H1 (cell line): ENCODE measurements around the gene FOXS1. TPM values are rescaled to one million over a fixed set of nuclear protein-coding genes. Genes with fewer than 3 reads are reported as not detected.

Experiments
- CTCF ChIA-PET: fragments of 300-600 bp; sonication (Branson Sonifier 250); formaldehyde crosslinking; loops from one replicate; lab custom pipeline; 2021; ENCODE audit not compliant: partially characterized antibody; lab: Charles Lee
- POLR2A ChIA-PET: fragments of 300-600 bp; sonication (Branson Sonifier 250); formaldehyde crosslinking; loops from one replicate; lab custom pipeline; 2021; ENCODE audit warnings: inconsistent platforms; ENCODE audit not compliant: partially characterized antibody; lab: Charles Lee
- DNase-seq, 2 experiments: peaks; one replicate each; pipeline versions ENCODE4 v3.0.0 to v3.0.0-alpha.2; 2010 to 2022; ENCODE audit warnings: low spot score in 2 of 2, low read depth in 1 of 2, mixed read lengths in 1 of 2
- FAIRE-seq: peaks from 2 replicates; lab custom pipeline; 2011; peaks lifted over from hg19 to GRCh38; lab: Jason Lieb, UNC
- H2AFZ ChIP-seq: 2 replicates; pipeline ENCODE4 v1.8.1; 2012; ENCODE audit warnings: low read length, inconsistent platforms
- H2AK5ac ChIP-seq: 2 replicates; pipeline ENCODE4 v1.6.1; 2013; ENCODE audit warnings: low read depth, low read length
- H2BK120ac ChIP-seq: replicated peaks from 2 replicates; pipeline ENCODE3; 2013; ENCODE audit warnings: low read depth, low read length, inconsistent platforms
- H2BK12ac ChIP-seq: 2 replicates; pipeline ENCODE4 v1.6.1; 2013; ENCODE audit warnings: low read depth, low read length
- H2BK15ac ChIP-seq: 2 replicates; pipeline ENCODE4 v1.6.1; 2013; ENCODE audit warnings: low read length
- H2BK20ac ChIP-seq: 2 replicates; pipeline ENCODE4 v1.6.1; 2013; ENCODE audit warnings: low read length
- H2BK5ac ChIP-seq: 2 replicates; pipeline ENCODE4 v1.6.1; 2013; ENCODE audit warnings: low read depth, low read length
- H3K14ac ChIP-seq: 2 replicates; pipeline ENCODE4 v1.6.1; 2013; ENCODE audit warnings: inconsistent platforms; ENCODE audit not compliant: insufficient read length
- H3K18ac ChIP-seq: 2 replicates; pipeline ENCODE4 v1.6.1; 2013; ENCODE audit warnings: low read length; ENCODE audit errors: extremely low read depth
- H3K23ac ChIP-seq: 2 replicates; pipeline ENCODE4 v1.6.1; 2013; ENCODE audit warnings: inconsistent platforms; ENCODE audit not compliant: insufficient read length
- H3K23me2 ChIP-seq: 2 replicates; pipeline ENCODE4 v1.6.1; 2013; ENCODE audit warnings: low read depth, low read length
- H3K27ac ChIP-seq: 2 replicates; pipeline ENCODE4 v1.6.1; 2011; ENCODE audit warnings: low read depth, low read length, inconsistent platforms
- H3K27me3 ChIP-seq, 4 experiments: replicated peaks in 1 of 4; 1 replicate in 1 of 4; 2 replicates in 3 of 4; pipeline versions ENCODE4 v1.6.1 to v1.8.1; 2011 to 2013; ENCODE audit warnings: low read length in 3 of 4, mild to moderate bottlenecking in 3 of 4, inconsistent platforms in 2 of 4, mixed read lengths in 2 of 4, moderate library complexity in 1 of 4; ENCODE audit not compliant: control insufficient read depth in 3 of 4, insufficient read depth in 3 of 4; ENCODE audit errors: extremely low read depth in 1 of 4
- H3K36me3 ChIP-seq, 4 experiments: 2 replicates each; pipeline versions ENCODE4 v1.6.1 to v1.8.1; 2011 to 2013; ENCODE audit warnings: mild to moderate bottlenecking in 4 of 4, low read length in 3 of 4, moderate library complexity in 2 of 4, control low read depth in 1 of 4, inconsistent platforms in 1 of 4; ENCODE audit not compliant: insufficient read depth in 4 of 4, control insufficient read depth in 2 of 4
- H3K4ac ChIP-seq: replicated peaks from 2 replicates; pipeline ENCODE3; 2013; ENCODE audit warnings: low read length, low read depth, mixed read lengths, inconsistent platforms; ENCODE audit not compliant: insufficient read length
- H3K4me1 ChIP-seq, 4 experiments: replicated peaks in 1 of 4; 1 replicate in 1 of 4; 2 replicates in 3 of 4; pipeline versions ENCODE4 v1.6.1 to v1.8.1; 2011 to 2013; ENCODE audit warnings: low read length in 3 of 4, inconsistent platforms in 2 of 4, mixed read lengths in 1 of 4; ENCODE audit not compliant: insufficient read depth in 4 of 4, control insufficient read depth in 3 of 4
- H3K4me2 ChIP-seq, 2 experiments: 2 replicates each; pipeline versions ENCODE4 v1.6.1 to v1.8.1; 2011 to 2013; ENCODE audit warnings: low read depth in 2 of 2, low read length in 2 of 2, control low read depth in 1 of 2, inconsistent platforms in 1 of 2, mild to moderate bottlenecking in 1 of 2; ENCODE audit not compliant: insufficient read depth in 1 of 2
- H3K4me3 ChIP-seq, 4 experiments: fragments of 200-600, 300-600 bp in 1 of 4; sonication (generic), shearing (Covaris generic), sonication (Bioruptor Twin) in 1 of 4; 2 replicates each; pipeline versions ENCODE4 v1.5.1 to v1.8.1; 2011 to 2016; ENCODE audit warnings: low read length in 4 of 4, low read depth in 3 of 4, control low read depth in 2 of 4, inconsistent platforms in 2 of 4, mild to moderate bottlenecking in 2 of 4, mixed read lengths in 1 of 4, moderate library complexity in 1 of 4; ENCODE audit not compliant: insufficient read depth in 2 of 4; ENCODE audit errors: extremely low read depth in 1 of 4
- H3K56ac ChIP-seq: replicated peaks from 2 replicates; pipeline ENCODE3; 2013; ENCODE audit warnings: low read depth, mild to moderate bottlenecking, mixed read lengths, low read length, inconsistent platforms; ENCODE audit not compliant: insufficient read length
- H3K79me1 ChIP-seq: 2 replicates; pipeline ENCODE4 v1.6.1; 2013; ENCODE audit warnings: low read depth, low read length, control low read depth
- H3K79me2 ChIP-seq, 2 experiments: 2 replicates each; pipeline versions ENCODE4 v1.6.1 to v1.8.1; 2012 to 2013; ENCODE audit warnings: low read length in 2 of 2, mild to moderate bottlenecking in 2 of 2, inconsistent platforms in 1 of 2; ENCODE audit not compliant: insufficient read depth in 2 of 2, control insufficient read depth in 1 of 2
- H3K9ac ChIP-seq, 4 experiments: replicated peaks in 1 of 4; 1 replicate in 1 of 4; 2 replicates in 3 of 4; pipeline versions ENCODE4 v1.6.1 to v1.8.1; 2011 to 2013; ENCODE audit warnings: low read depth in 3 of 4, low read length in 3 of 4, control low read depth in 2 of 4, mild to moderate bottlenecking in 2 of 4, moderate library complexity in 2 of 4, inconsistent platforms in 1 of 4; ENCODE audit errors: extremely low read depth in 1 of 4
- H3K9me3 ChIP-seq, 2 experiments: 2 replicates each; pipeline versions ENCODE4 v1.6.1 to v1.8.1; 2012 to 2013; ENCODE audit warnings: mild to moderate bottlenecking in 2 of 2, moderate library complexity in 2 of 2, control low read depth in 1 of 2, inconsistent platforms in 1 of 2, low read depth in 1 of 2, low read length in 1 of 2, mixed read lengths in 1 of 2; ENCODE audit not compliant: insufficient read depth in 2 of 2
- H4K20me1 ChIP-seq, 2 experiments: replicated peaks in 1 of 2; 2 replicates each; pipeline versions ENCODE3 to v1.8.1; 2011 to 2013; ENCODE audit warnings: inconsistent platforms in 2 of 2, low read length in 2 of 2, mild to moderate bottlenecking in 1 of 2; ENCODE audit not compliant: insufficient read depth in 2 of 2, control insufficient read depth in 1 of 2
- H4K5ac ChIP-seq: 2 replicates; pipeline ENCODE4 v1.6.1; 2013; ENCODE audit warnings: low read length, low read depth, mixed read lengths, inconsistent platforms; ENCODE audit not compliant: insufficient read length
- H4K8ac ChIP-seq: 2 replicates; pipeline ENCODE4 v1.8.0; 2013; ENCODE audit warnings: mild to moderate bottlenecking, moderate library complexity, low read length, inconsistent platforms; ENCODE audit not compliant: insufficient read depth; ENCODE audit errors: extremely low read depth
- H4K91ac ChIP-seq: replicated peaks from 2 replicates; pipeline ENCODE3; 2013; ENCODE audit warnings: low read length, mixed read lengths, inconsistent platforms; ENCODE audit not compliant: insufficient read length
- SP1 ChIP-seq: IDR thresholded peaks from 2 replicates; pipeline ENCODE4 v1.6.1; 2011; ENCODE audit warnings: low read depth, low read length
- WGBS, 2 experiments: shearing (Covaris generic) in 1 of 2; methylation state at CpG; one replicate each; pipeline versions ENCODE4 v1.1.6 to v1.1.7; 2013 to 2015; ENCODE audit warnings: low lambda C conversion rate in 2 of 2, mixed read lengths in 2 of 2, inconsistent platforms in 1 of 2, low coverage in 1 of 2, missing lambda C conversion rate in 1 of 2; ENCODE audit not compliant: insufficient replicate concordance in 2 of 2, insufficient coverage in 1 of 2, insufficient read length in 1 of 2; ENCODE audit errors: extremely low coverage in 1 of 2, missing lambda C conversion rate in 1 of 2; 5-methylcytosine and 5-hydroxymethylcytosine counted together
- polyA plus RNA-seq, 7 experiments: library from polyadenylated mRNA; depleted of rRNA in 3 of 7; stranded (reverse) in 5 of 7; unstranded in 2 of 7; fragments of >200 nt in 5 of 7; fragments of 200-250 nt in 2 of 7; gene quantifications; 1 replicate in 5 of 7; 2 replicates in 1 of 7; 4 replicates in 1 of 7; pipeline versions ENCODE4 v1.2.1 to v1.2.3, GENCODE V29; 2011 to 2013; ENCODE audit warnings: missing spikeins in 2 of 7, mixed read lengths in 2 of 7
- total RNA-seq: library from RNA; stranded (reverse); fragmentation: NEBNext Ultra II Directional; extraction: Animal tissue kit (Norgen Biotek cat#: 25700); gene quantifications from 2 replicates; pipeline ENCODE4 v1.2.1, GENCODE V29; 2021

The FOXS1 gene
- total and polyA plus RNA-seq, 2 of the 8 experiments (the other 6 are each of a cell fraction or from before 2014, with no cell fraction given) = 0.45 TPM; not detected in 1

DNA sequence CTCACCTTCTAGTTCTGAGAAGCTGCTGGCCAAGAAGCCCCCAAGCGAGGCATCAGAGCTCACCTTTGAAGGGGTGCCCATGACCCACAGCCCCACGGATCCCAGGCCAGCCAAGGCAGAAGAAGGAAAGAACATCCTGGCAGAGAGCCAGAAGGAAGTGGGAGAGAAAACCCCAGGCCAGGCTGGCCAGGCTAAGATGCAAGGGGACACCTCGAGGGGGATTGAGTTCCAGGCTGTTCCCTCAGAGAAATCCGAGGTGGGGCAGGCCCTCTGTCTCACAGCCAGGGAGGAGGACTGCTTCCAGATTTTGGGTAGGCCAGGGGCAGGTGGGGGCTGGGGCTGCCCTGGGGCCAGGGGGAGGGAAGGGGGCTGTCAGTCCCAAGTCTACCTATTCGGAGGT lies 24.0 kb downstream of the FOXS1 start:
- 87% methylated on average over 5 of the region's 5 CpGs; no CpG with 5 or more reads in 1 of the 2 experiments for WGBS, 2 experiments
- POLR2A ChIA-PET = no interaction called here
- no peak overlapping the region for H3K56ac ChIP-seq
- no peak overlapping the region for H4K8ac ChIP-seq
- H3K36me3 ChIP-seq = no peaks in the 10 kb centered on the region
- no peak overlapping the region for H4K91ac ChIP-seq
- no peak overlapping the region for H2AFZ ChIP-seq
- H2BK15ac ChIP-seq = no peak overlapping the region
- no peak overlapping the region for H3K4me3 ChIP-seq
- H3K27ac ChIP-seq = no peak overlapping the region
- CTCF ChIA-PET = interaction anchor here (1.0 kb wide), 1 partner anchor 275 kb away, joined by 4 read pairs; no protein-coding TSS in a partner anchor
- no peak overlapping the region for H2BK12ac ChIP-seq
- no peak overlapping the region for H3K23ac ChIP-seq
- H3K23me2 ChIP-seq = no peaks in the 10 kb centered on the region
- H3K4me1 ChIP-seq = peaks cover 0 to 8% (median 2%) of the 10 kb centered on the region in 4 experiments; a peak in 4 of 7 replicates
- no peak overlapping the region for H3K4ac ChIP-seq
- FAIRE-seq (no peak), DNase-seq (no peak)
- H3K79me2 ChIP-seq = no peaks in the 10 kb centered on the region
- H3K9ac ChIP-seq = no peak overlapping the region
- H3K9me3 ChIP-seq = no peaks in the 10 kb centered on the region
- no peaks in the 10 kb centered on the region for H3K79me1 ChIP-seq
- H3K4me2 ChIP-seq = no peak overlapping the region
- no peaks in the 10 kb centered on the region for H4K20me1 ChIP-seq
- no peaks in the 10 kb centered on the region for H3K27me3 ChIP-seq
- no peak overlapping the region for H2BK120ac ChIP-seq
- no peak overlapping the region for H3K18ac ChIP-seq
- H2BK20ac ChIP-seq = no peak overlapping the region
- no peak overlapping the region for H4K5ac ChIP-seq
- H2BK5ac ChIP-seq = no peak overlapping the region
- no peak overlapping the region for H3K14ac ChIP-seq
- H2AK5ac ChIP-seq = no peak overlapping the region
- no peak for TF ChIP-seq SP1
